ENCODE measurements around the gene CDK5RAP3.
A peak's percentile ranks its signal among the peaks of the same experiment; 100 is the strongest.
"Not testable (repeated sequence)": the region's sequence is repeated elsewhere in the genome, so short reads cannot be mapped to it uniquely, and the experiment has no call there.

Gene CDK5RAP3, protein sequence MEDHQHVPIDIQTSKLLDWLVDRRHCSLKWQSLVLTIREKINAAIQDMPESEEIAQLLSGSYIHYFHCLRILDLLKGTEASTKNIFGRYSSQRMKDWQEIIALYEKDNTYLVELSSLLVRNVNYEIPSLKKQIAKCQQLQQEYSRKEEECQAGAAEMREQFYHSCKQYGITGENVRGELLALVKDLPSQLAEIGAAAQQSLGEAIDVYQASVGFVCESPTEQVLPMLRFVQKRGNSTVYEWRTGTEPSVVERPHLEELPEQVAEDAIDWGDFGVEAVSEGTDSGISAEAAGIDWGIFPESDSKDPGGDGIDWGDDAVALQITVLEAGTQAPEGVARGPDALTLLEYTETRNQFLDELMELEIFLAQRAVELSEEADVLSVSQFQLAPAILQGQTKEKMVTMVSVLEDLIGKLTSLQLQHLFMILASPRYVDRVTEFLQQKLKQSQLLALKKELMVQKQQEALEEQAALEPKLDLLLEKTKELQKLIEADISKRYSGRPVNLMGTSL

GRCh38 chr17:47970725-47971499 is at the start of gene CDK5RAP3:
TSS of gene CDK5RAP3 (plus strand) at chr17:47971113. CDS start at chr17:47971147, 34 bp downstream.
- peak; percentile 99 for DNase-seq
- in situ Hi-C loops (cut with HindIII; ENCODE audit: low pct_ligation_motif_present, low pct_unique_long_range_greater_than_20kb, low sequenced_read_pairs) = no loop called here

GRCh38 chr17:47924785-47925677 is 45.9 kb upstream of the CDK5RAP3 start:
- in situ Hi-C loops (cut with HindIII; ENCODE audit: low pct_ligation_motif_present, low pct_unique_long_range_greater_than_20kb, low sequenced_read_pairs) = no loop called here
- DNase-seq = no peak

DNA sequence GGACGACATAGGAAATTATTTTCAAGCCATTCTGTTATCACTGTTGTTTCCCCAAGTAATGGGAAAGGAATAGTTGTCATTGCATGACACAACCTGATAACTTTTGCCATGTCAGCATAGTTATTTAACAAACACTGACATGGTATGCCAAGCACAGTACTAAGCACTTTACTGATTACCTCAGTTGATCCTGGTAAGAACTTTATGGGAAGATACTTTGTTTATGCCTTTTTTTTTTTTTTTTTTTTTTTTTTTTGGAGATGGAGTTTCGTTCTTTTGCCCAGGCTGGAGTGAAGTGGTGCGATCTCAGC is 45.3 kb upstream of the CDK5RAP3 start:
- in situ Hi-C loops (cut with HindIII; ENCODE audit: low pct_ligation_motif_present, low pct_unique_long_range_greater_than_20kb, low sequenced_read_pairs) = no loop called here
- DNase-seq = no peak

DNA sequence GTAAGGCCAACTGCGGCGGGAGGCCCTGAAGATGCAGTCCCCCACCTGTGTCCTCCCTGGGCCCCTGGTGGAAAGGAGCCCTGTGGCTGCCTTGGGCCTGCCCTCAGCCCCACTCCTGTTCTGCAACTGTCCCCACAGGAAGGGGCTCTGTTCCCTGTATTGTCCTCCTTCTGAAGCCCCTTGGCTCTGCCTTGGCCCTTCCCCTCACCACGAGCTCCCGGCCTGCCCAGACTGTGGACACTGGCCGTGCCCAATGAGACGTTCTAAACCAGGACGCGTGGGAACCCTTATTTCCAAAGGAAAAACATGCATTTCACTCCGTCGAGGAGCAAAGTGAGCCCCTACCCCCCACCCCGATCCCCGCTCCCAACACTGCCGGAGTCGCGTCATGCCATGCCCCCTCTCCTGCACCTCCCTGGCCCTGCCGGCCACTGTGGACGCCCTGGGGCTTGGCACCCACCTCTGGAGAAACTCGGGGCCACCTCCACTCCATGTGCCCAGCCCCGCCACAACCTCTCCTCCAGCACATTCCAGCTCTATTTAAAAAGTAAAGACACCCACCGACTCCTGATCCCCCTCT is 43.0 kb upstream of the CDK5RAP3 start:
- in situ Hi-C loops (cut with HindIII; ENCODE audit: low pct_ligation_motif_present, low pct_unique_long_range_greater_than_20kb, low sequenced_read_pairs) = no loop called here
- DNase-seq = no peak

GRCh38 chr17:47928415-47928814 is 42.5 kb upstream of the CDK5RAP3 start:
- in situ Hi-C loops (cut with HindIII; ENCODE audit: low pct_ligation_motif_present, low pct_unique_long_range_greater_than_20kb, low sequenced_read_pairs) = no loop called here
- no peak for DNase-seq

DNA sequence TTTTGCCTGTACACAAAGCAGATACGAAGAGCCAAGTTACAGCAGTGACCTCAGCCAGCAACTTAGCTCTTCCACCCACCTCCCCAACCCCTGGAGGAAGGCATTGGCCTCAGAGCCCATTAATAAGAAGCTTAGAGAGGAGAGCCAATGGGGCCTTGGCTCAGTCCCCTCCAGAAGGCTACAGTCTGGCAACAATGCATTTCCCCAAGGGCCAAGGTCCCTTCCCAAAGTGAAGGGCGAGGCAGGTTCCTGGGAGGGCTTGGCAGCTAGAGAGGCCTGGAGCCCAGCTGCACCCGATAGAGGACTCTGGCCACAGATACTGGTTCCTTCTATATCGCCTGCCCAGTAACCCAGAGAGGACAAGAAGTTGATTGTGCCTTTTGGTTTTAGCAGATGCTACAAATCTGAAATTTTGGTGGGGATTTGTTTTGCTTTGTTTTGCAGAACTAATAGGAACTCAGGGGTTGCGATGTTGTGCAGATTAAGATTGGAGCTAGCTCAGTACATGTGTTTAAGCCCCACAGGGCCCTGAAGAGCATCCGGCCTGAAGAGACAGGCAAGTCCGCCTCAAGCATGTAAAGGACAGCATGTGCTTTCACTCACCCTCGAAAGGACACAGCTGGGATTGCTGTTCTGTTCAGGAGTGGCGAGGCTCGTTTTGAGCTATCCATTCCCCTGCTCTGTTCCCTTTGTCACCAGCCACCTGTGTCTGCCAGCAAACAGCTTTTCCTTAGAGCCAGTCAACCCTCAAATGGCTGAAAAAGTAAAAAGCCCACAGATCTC is 41.5 kb upstream of the CDK5RAP3 start:
- in situ Hi-C loops (cut with HindIII; ENCODE audit: low pct_ligation_motif_present, low pct_unique_long_range_greater_than_20kb, low sequenced_read_pairs) = no loop called here
- no peak for DNase-seq

DNA sequence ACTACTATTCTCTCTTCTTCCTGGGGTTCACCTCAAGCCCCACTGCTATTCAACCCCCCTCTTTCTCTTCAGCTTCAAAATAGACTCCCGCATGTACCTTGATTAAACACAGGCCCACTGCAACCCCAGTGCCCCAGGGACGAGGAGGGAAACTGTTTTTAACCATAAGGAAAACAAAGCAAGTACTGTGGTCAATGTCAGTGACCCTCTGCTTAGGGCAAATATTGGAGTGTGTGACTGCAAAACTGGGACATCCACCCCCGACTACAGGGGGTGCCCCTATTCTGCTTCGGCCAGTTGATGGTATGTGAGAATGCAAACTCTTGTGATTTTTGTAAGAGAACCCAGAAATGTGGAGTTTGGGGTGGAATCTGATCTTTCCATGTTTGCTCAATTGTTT is 39.1 kb upstream of the CDK5RAP3 start:
- in situ Hi-C loops (cut with HindIII; ENCODE audit: low pct_ligation_motif_present, low pct_unique_long_range_greater_than_20kb, low sequenced_read_pairs) = no loop called here
- DNase-seq = no peak

DNA sequence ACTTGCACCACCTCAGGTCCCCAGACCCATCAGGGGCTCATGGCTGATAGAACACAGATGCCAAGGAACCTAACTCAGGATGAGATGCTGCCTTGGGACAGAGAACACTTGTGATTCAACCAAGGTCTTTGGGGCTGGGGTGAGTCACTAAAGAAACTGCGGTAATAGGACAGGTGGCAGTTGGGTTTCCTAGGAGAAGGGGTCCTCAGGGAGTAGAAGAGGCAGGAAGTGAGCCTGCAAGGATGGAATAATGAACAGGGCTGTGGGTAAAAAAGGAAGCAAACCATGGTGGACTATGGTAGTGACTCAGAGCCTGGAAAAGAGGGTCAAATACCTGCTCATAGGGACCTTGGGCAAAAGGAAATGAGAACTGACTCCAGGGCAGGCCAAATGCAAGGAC is 36.1 kb upstream of the CDK5RAP3 start:
- no peak for DNase-seq
- in situ Hi-C loops (cut with HindIII; ENCODE audit: low pct_ligation_motif_present, low pct_unique_long_range_greater_than_20kb, low sequenced_read_pairs) = no loop called here

DNA sequence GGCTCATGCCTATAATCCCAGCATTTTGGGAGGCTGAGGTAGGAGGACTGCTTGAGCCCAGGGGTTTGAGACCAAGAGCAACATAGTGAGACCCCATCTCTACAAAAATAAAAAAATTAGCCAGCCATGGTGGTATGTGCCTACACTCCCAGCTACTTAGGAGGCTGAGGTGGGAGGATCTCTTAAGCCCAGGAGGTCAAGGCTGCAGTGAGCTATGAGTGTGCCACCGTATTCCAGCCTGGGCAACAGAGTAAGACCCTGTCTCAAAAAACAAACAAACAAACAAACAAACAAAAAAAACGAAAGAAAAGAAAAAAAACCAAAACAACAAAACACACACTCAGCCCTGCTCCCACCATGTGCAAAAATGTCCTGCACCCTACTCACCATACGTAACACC is 35.4 kb upstream of the CDK5RAP3 start:
- DNase-seq; in situ Hi-C loops (cut with HindIII; ENCODE audit: low pct_ligation_motif_present, low pct_unique_long_range_greater_than_20kb, low sequenced_read_pairs): not testable (repeated sequence)

DNA sequence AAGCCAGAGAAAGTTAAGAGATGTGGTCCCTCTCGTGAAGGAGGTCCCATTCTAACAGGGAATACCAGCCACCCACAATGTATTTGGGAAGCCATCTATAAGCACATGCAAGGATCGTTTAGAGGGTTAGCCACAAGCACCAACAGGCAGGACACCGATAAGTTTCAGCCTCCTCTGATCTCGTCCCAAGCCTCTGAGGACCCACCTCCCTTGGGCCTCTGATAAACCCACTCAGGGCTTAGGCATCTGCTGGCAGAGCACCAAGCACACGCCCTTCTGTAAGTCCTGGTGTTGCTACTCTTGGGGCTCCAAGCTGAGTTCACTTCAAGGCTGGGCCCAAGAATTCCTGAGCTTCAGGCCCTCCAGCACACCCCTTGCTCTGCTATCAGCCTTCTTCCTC is 35.0 kb upstream of the CDK5RAP3 start:
- peak; percentile 90 for DNase-seq
- in situ Hi-C loops (cut with HindIII; ENCODE audit: low pct_ligation_motif_present, low pct_unique_long_range_greater_than_20kb, low sequenced_read_pairs) = no loop called here

DNA sequence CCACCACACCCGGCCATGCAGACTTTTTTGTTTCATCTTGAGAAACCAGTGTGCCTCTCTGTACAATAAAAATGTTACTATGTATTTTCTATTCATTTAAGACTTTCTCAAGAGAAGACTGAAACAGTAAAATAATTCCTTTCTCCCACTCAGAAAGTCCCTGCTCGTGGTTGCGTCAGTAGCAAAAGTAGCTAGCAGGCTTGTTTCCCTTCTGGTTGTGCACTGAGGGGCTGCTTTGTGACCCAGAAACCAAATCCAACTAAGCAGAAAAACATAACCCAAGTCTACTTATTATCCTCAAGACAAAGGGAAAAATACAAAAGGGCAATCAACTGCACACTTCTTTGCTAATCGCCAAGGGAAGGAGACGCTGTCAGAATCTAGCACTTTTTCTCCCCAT is 33.0 kb upstream of the CDK5RAP3 start:
- in situ Hi-C loops (cut with HindIII; ENCODE audit: low pct_ligation_motif_present, low pct_unique_long_range_greater_than_20kb, low sequenced_read_pairs) = no loop called here
- no peak for DNase-seq

- in situ Hi-C loops (cut with HindIII; ENCODE audit: low pct_ligation_motif_present, low pct_unique_long_range_greater_than_20kb, low sequenced_read_pairs) = no loop called here
- DNase-seq = peak; percentile 100
These were observed 29.4 kb upstream of the CDK5RAP3 start, which contains the start of gene PNPO for GRCh38 chr17:47941246-47942095. TSS of gene PNPO (plus strand) at chr17:47941571. CDS start at chr17:47941676, 105 bp downstream.

- in situ Hi-C loops (cut with HindIII; ENCODE audit: low pct_ligation_motif_present, low pct_unique_long_range_greater_than_20kb, low sequenced_read_pairs) = no loop called here
- no peak for DNase-seq
These were observed 28.8 kb upstream of the CDK5RAP3 start for GRCh38 chr17:47942096-47942510.

GRCh38 chr17:47942568-47942967 is 28.3 kb upstream of the CDK5RAP3 start:
- in situ Hi-C loops (cut with HindIII; ENCODE audit: low pct_ligation_motif_present, low pct_unique_long_range_greater_than_20kb, low sequenced_read_pairs) = no loop called here
- no peak for DNase-seq

DNA sequence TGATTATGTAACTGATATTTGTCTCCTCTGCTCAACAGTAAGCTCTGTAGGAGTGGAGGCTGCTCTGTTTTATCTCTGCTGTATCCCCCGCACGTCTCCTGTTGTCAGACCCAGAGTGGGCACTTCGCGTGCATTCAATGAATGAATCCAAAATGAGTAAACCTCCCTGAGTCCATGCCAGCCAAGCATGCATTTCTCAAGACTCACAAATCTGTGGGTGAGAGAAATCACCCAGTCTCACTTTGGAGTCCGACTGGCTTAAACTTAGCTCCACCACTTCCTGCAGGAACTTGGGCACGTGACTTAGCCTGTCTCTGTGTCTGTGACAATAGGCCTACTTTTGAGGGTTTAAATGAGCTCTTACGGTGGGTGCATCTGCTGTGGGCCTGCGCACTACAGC is 25.8 kb upstream of the CDK5RAP3 start:
- DNase-seq = no peak
- in situ Hi-C loops (cut with HindIII; ENCODE audit: low pct_ligation_motif_present, low pct_unique_long_range_greater_than_20kb, low sequenced_read_pairs) = no loop called here

- no peak for DNase-seq
- in situ Hi-C loops (cut with HindIII; ENCODE audit: low pct_ligation_motif_present, low pct_unique_long_range_greater_than_20kb, low sequenced_read_pairs) = no loop called here
These were observed 25.1 kb upstream of the CDK5RAP3 start for GRCh38 chr17:47945529-47946508.

Measured in ACHN (cell line).